Measurements from ENCODE around the gene PRM1. TPM values are rescaled to one million over a fixed set of nuclear protein-coding genes. Genes with fewer than 3 reads are reported as not detected.

PRM1 gene
- total and polyA plus RNA-seq, 2 of the 13 experiments (the other 11 are each of a cell fraction or from before 2014, with no cell fraction given), result not detected

DNA sequence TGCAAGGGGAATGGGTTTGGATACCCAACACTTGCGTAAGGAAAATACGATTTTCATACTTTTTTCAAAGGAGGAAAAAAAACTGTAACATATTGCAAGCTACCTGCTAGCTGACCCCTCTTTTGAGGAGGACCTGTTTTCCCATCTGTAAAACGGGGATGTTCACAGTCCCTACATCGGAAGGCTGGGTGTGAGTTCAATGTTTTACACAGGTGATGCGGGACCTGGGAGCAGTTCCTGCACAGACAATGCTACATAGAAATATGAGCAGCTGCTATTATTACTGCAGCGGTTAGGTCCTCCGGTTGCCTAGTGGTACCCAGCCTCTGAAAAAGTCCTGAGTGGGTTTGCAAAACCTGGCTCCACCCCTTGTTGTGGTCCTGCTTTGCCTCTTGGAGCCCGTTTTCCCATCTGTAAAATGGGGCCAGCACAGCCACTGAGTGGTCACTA, 28.6 kb downstream of the PRM1 start (continued):
- no peak for TF ChIP-seq HOXA5 (CRISPR knock-in tag; IDR thresholded peaks at IDR 0.05)
- TF ChIP-seq ATF7-NPFF (CRISPR knock-in tag; IDR thresholded peaks at IDR 0.05; ENCODE audit: low read depth), result no peak; the same call in 1 of the 2 replicates
- TF ChIP-seq SP4 (CRISPR knock-in tag; IDR thresholded peaks at IDR 0.05), result no peak
- TF ChIP-seq ZMYM4 (CRISPR knock-in tag; IDR thresholded peaks at IDR 0.05), result 0 out of 2 replicates have a peak, but pooled peaks have one; percentile 15
- no peak for TF ChIP-seq NFYB (CRISPR knock-in tag; IDR thresholded peaks at IDR 0.05)
- TF ChIP-seq ZNF354B (CRISPR knock-in tag; IDR thresholded peaks at IDR 0.05), result 0 out of 2 replicates have a peak, but pooled peaks have one; percentile 60
- TF ChIP-seq, protein P1, sequence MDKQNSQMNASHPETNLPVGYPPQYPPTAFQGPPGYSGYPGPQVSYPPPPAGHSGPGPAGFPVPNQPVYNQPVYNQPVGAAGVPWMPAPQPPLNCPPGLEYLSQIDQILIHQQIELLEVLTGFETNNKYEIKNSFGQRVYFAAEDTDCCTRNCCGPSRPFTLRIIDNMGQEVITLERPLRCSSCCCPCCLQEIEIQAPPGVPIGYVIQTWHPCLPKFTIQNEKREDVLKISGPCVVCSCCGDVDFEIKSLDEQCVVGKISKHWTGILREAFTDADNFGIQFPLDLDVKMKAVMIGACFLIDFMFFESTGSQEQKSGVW (CRISPR knock-in tag; IDR thresholded peaks at IDR 0.05; ENCODE audit: borderline replicate concordance), result no peak; the same call in 1 of the 2 replicates
- no peak for TF ChIP-seq JARID2 (CRISPR knock-in tag; IDR thresholded peaks at IDR 0.05; ENCODE audit: insufficient replicate concordance)
- no peak for TF ChIP-seq ZNF616 (CRISPR knock-in tag; IDR thresholded peaks at IDR 0.05; ENCODE audit: low read depth)
- TF ChIP-seq FOXJ3 (CRISPR knock-in tag; IDR thresholded peaks at IDR 0.05; ENCODE audit: borderline replicate concordance), result no peak
- TF ChIP-seq ZNF766 (CRISPR knock-in tag; IDR thresholded peaks at IDR 0.05; ENCODE audit: borderline replicate concordance), result no peak
- TF ChIP-seq, protein P2, sequence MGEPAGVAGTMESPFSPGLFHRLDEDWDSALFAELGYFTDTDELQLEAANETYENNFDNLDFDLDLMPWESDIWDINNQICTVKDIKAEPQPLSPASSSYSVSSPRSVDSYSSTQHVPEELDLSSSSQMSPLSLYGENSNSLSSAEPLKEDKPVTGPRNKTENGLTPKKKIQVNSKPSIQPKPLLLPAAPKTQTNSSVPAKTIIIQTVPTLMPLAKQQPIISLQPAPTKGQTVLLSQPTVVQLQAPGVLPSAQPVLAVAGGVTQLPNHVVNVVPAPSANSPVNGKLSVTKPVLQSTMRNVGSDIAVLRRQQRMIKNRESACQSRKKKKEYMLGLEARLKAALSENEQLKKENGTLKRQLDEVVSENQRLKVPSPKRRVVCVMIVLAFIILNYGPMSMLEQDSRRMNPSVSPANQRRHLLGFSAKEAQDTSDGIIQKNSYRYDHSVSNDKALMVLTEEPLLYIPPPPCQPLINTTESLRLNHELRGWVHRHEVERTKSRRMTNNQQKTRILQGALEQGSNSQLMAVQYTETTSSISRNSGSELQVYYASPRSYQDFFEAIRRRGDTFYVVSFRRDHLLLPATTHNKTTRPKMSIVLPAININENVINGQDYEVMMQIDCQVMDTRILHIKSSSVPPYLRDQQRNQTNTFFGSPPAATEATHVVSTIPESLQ (CRISPR knock-in tag; conservative IDR thresholded peaks at IDR 0.05), result no peak
- no peak for TF ChIP-seq GABPB1 (CRISPR knock-in tag; IDR thresholded peaks at IDR 0.05)
- TF ChIP-seq DPF2 (CRISPR knock-in tag; IDR thresholded peaks at IDR 0.05; ENCODE audit: borderline replicate concordance, low read depth), result no peak
- TF ChIP-seq NONO (IDR thresholded peaks at IDR 0.05), result no peak
- TF ChIP-seq NONO (CRISPR knock-in tag; conservative IDR thresholded peaks at IDR 0.05), result no peak
- TF ChIP-seq, protein P3, sequence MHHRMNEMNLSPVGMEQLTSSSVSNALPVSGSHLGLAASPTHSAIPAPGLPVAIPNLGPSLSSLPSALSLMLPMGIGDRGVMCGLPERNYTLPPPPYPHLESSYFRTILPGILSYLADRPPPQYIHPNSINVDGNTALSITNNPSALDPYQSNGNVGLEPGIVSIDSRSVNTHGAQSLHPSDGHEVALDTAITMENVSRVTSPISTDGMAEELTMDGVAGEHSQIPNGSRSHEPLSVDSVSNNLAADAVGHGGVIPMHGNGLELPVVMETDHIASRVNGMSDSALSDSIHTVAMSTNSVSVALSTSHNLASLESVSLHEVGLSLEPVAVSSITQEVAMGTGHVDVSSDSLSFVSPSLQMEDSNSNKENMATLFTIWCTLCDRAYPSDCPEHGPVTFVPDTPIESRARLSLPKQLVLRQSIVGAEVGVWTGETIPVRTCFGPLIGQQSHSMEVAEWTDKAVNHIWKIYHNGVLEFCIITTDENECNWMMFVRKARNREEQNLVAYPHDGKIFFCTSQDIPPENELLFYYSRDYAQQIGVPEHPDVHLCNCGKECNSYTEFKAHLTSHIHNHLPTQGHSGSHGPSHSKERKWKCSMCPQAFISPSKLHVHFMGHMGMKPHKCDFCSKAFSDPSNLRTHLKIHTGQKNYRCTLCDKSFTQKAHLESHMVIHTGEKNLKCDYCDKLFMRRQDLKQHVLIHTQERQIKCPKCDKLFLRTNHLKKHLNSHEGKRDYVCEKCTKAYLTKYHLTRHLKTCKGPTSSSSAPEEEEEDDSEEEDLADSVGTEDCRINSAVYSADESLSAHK (CRISPR knock-in tag; IDR thresholded peaks at IDR 0.05; ENCODE audit: borderline replicate concordance), result no peak
- TF ChIP-seq, protein P4, sequence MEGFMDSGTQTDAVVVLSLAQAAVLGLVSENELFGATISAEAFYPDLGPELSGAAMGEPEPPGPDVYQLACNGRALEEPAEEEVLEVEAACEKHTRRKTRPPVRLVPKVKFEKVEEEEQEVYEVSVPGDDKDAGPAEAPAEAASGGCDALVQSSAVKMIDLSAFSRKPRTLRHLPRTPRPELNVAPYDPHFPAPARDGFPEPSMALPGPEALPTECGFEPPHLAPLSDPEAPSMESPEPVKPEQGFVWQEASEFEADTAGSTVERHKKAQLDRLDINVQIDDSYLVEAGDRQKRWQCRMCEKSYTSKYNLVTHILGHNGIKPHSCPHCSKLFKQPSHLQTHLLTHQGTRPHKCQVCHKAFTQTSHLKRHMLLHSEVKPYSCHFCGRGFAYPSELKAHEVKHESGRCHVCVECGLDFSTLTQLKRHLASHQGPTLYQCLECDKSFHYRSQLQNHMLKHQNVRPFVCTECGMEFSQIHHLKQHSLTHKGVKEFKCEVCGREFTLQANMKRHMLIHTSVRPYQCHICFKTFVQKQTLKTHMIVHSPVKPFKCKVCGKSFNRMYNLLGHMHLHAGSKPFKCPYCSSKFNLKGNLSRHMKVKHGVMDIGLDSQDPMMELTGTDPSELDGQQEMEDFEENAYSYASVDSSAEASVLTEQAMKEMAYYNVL (CRISPR knock-in tag; IDR thresholded peaks at IDR 0.05; ENCODE audit: borderline replicate concordance), result no peak
- TF ChIP-seq ZNF383 (CRISPR knock-in tag; IDR thresholded peaks at IDR 0.05; ENCODE audit: borderline replicate concordance), result no peak
- no peak for TF ChIP-seq ZNF780A (CRISPR knock-in tag; IDR thresholded peaks at IDR 0.05)
- no peak for TF ChIP-seq POGZ (CRISPR knock-in tag; IDR thresholded peaks at IDR 0.05)
- no peak; the same call in 1 of the 2 replicates for TF ChIP-seq POLR2AphosphoS5 (IDR thresholded peaks at IDR 0.05; ENCODE audit: low read depth, low read length)
- 0 out of 2 replicates have a peak, but pooled peaks have one; percentile 2 for TF ChIP-seq ZNF788 (CRISPR knock-in tag; IDR thresholded peaks at IDR 0.05; ENCODE audit: borderline replicate concordance)
